Psoas muscle (tissue), 8 donors: ENCODE data around the gene DOK4. TPM values are rescaled to one million over a fixed set of nuclear protein-coding genes. Genes with fewer than 3 reads are reported as not detected.

Experiments used
- ATAC-seq, 4 donors: fragments of 200-7000 bp; cut with Tn5 transposase; one replicate each; pipeline ENCODE4 v1.9.1; 2020; ENCODE audit warnings: moderate library complexity in 3 of 4, mild to moderate bottlenecking in 2 of 4
- DNase-seq, 2 donors: peaks; one replicate each; pipeline ENCODE4 v3.0.0-alpha.2; 2020
- H3K27ac ChIP-seq: fragments of 200-600 bp; one replicate; pipeline ENCODE4 v1.8.0; 2022
- H3K27me3 ChIP-seq, 3 donors: fragments of 200-600 bp in 1 of 3; one replicate each; pipeline versions ENCODE4 v1.6.1 to v1.8.0; 2013 to 2022; ENCODE audit warnings: low read length in 2 of 3, mild to moderate bottlenecking in 2 of 3, moderate library complexity in 1 of 3; ENCODE audit not compliant: insufficient read depth in 3 of 3
- H3K36me3 ChIP-seq, 2 donors: fragments of 200-600 bp in 1 of 2; one replicate each; pipeline versions ENCODE4 v1.6.1 to v1.8.0; 2013 to 2022; ENCODE audit warnings: low read depth in 1 of 2, mild to moderate bottlenecking in 1 of 2, moderate library complexity in 1 of 2; ENCODE audit not compliant: insufficient read depth in 1 of 2
- H3K4me1 ChIP-seq: fragments of 200-600 bp; one replicate; pipeline ENCODE4 v1.8.0; 2022
- H3K4me3 ChIP-seq: fragments of 200-600 bp; one replicate; pipeline ENCODE4 v1.8.0; 2022; ENCODE audit warnings: mild to moderate bottlenecking
- H3K9me3 ChIP-seq: fragments of 200-600 bp; one replicate; pipeline ENCODE4 v1.8.0; 2022
- CTCF ChIP-seq: fragments of 200-600 bp; IDR thresholded peaks from one replicate; pipeline ENCODE4 v1.8.0; 2022; ENCODE audit warnings: antibody characterized with exemption
- WGBS, 3 donors: extraction: QIAGEN DNeasy Blood & Tissue Kit; methylation state at CpG; one replicate each; pipeline versions ENCODE4 v1.1.6 to v1.1.7; 2013; 5-methylcytosine and 5-hydroxymethylcytosine counted together
- intact Hi-C, 2 donors: fragments of 100-400 bp; cut with DNase I; formaldehyde crosslinking; loops; one replicate each; pipeline versions ENCODE4 v1.11.0 to v1.14.2; 2022
- polyA plus RNA-seq, 3 donors: library from polyadenylated mRNA; stranded (reverse); fragments of 200-250 nt; gene quantifications; one replicate each; pipeline ENCODE4 v1.2.3, GENCODE V29; 2013
- total RNA-seq, 4 donors: library from RNA; stranded (reverse); fragmentation: NEBNext Ultra II Directional in 2 of 4; extraction: Animal tissue kit (Norgen Biotek cat#: 25700) in 2 of 4; gene quantifications; one replicate each; pipeline versions ENCODE4 v1.2.1 to v1.2.4, GENCODE V29; 2021 to 2023
- donor health status: healthy with polysubstance abuse.
- donor health status: DM: no; HTN: no; CAD: no; lungs with moderate emphysema.
- donor health status: Bipolar disorder and iron deficiency.
- donor health status: healthy.
- donor health status: DM: yes; HTN: yes; CAD: no.
- donor health status: DM: no; HTN: no; CAD: no.
- donor health status: DM: no; HTN: no; CAD: no.
- donor health status: DM: yes; HTN: yes; CAD: no.

Gene DOK4
- total and polyA plus RNA-seq, 7 donors = 1.3 to 4.3 (median 1.9) TPM

- 96 to 100% (median 96%) methylated on average over 2 of the region's 2 CpGs for WGBS, 3 donors
- DNase-seq (no peak), ATAC-seq (no peak)
- TF ChIP-seq CTCF = no peak
- intact Hi-C loops = no loop called here
- no peak overlapping the region for H3K27ac ChIP-seq
- H3K4me1 ChIP-seq = no peaks in the 10 kb centered on the region
- peaks cover 25 to 98% of the 10 kb centered on the region in 2 donors for H3K36me3 ChIP-seq
- no peak overlapping the region for H3K4me3 ChIP-seq
- H3K9me3 ChIP-seq = no peaks in the 10 kb centered on the region
- H3K27me3 ChIP-seq = no peaks in the 10 kb centered on the region
These were observed 52.3 kb downstream of the DOK4 start for GRCh38 chr16:57434003-57434402.

- Histone ChIP-seq H3K4me1 (no peaks in the 10 kb centered on the region), H3K4me3 (no peak overlapping the region), H3K27ac (no peak overlapping the region), H3K9me3 (no peaks in the 10 kb centered on the region), H3K27me3 (no peaks in the 10 kb centered on the region), H3K36me3 (peaks cover 25 to 98% of the 10 kb centered on the region in 2 donors)
- WGBS, 3 donors = 79 to 89% (median 86%) methylated on average over 3 of the region's 3 CpGs
- TF ChIP-seq CTCF = no peak
- DNase-seq (no peak), ATAC-seq (no peak)
- intact Hi-C loops = no loop called here
These were observed 53.3 kb downstream of the DOK4 start for GRCh38 chr16:57432989-57433388.

GRCh38 chr16:57432505-57432904 is 53.8 kb downstream of the DOK4 start:
- no peak overlapping the region for H3K4me3 ChIP-seq
- no peaks in the 10 kb centered on the region for H3K9me3 ChIP-seq
- DNase-seq (no peak), ATAC-seq (no peak)
- H3K27me3 ChIP-seq = no peaks in the 10 kb centered on the region
- TF ChIP-seq CTCF = no peak
- no peaks in the 10 kb centered on the region for H3K4me1 ChIP-seq
- peaks cover 25 to 98% of the 10 kb centered on the region in 2 donors for H3K36me3 ChIP-seq
- WGBS, 3 donors = 86 to 96% (median 92%) methylated on average over 2 of the region's 2 CpGs
- no peak overlapping the region for H3K27ac ChIP-seq
- intact Hi-C loops = no loop called here

GRCh38 chr16:57430955-57431354 is 55.3 kb downstream of the DOK4 start:
- Histone ChIP-seq H3K4me3 (no peak overlapping the region), H3K36me3 (peaks cover 20 to 94% of the 10 kb centered on the region in 2 donors), H3K4me1 (no peaks in the 10 kb centered on the region), H3K27me3 (no peaks in the 10 kb centered on the region), H3K27ac (no peak overlapping the region), H3K9me3 (no peaks in the 10 kb centered on the region)
- TF ChIP-seq CTCF = no peak
- intact Hi-C loops = no loop called here
- DNase-seq (no peak), ATAC-seq (no peak)
- WGBS, 3 donors = 79 to 89% (median 80%) methylated on average over 5 of the region's 5 CpGs

- TF ChIP-seq CTCF = no peak
- Histone ChIP-seq H3K36me3 (peaks cover 7 to 63% of the 10 kb centered on the region in 2 donors), H3K9me3 (no peaks in the 10 kb centered on the region), H3K4me3 (no peak overlapping the region), H3K27me3 (no peaks in the 10 kb centered on the region), H3K4me1 (peaks cover 4% of the 10 kb centered on the region), H3K27ac (no peak overlapping the region)
- peak in 3 of 4 donors; percentile 58 to 74 (median 60) for ATAC-seq
- no peak for DNase-seq
- intact Hi-C loops = no loop called here
These were observed 58.5 kb downstream of the DOK4 start for GRCh38 chr16:57427824-57428223.
